ENCODE measurements around the gene ACTR3. TPM values are rescaled to one million over a fixed set of nuclear protein-coding genes. Genes with fewer than 3 reads are reported as not detected.

The ACTR3 gene
- total RNA-seq, 1 experiment from 2014 or later, result 169 TPM

DNA sequence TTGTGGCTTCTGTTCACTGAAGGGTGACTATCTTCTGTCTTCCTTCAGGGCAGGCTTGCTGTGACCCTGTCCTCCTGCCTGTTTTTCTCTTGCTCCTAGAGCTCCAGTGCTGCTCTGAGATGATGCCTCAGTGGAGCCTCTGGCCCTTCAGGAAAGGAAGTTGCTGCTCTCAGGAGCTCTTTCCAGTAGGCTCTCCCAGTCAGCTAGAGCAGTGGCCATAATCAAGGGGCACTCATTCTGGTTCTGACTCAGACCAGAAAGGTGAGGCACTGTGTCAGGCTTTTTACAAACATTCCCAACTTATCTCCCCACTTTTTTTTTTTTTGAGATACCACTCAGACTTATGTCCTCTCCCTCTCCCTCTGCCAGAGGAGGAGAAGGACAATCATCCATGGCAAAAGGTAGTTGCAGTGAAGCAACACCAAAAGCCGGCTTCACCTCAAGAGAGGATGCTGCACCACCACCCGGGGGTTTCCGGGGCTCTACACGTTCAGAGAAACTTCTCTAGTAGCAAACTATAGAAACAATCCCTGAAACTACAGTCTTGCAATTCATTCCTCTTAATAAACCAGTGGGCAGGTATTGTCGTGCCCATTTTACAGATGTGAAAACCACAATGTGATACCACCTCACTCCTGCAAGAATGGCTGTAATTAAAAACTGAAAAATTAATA is 115.4 kb downstream of the ACTR3 start:
- Mint-ChIP-seq H3K9me3 (peaks cover 58% of the 10 kb centered on the region), H3K27me3 (ENCODE audit: low read depth) (peaks cover 3% of the 10 kb centered on the region; the same call in 1 of the 2 replicates)

More for the DNA sequence above, 115.4 kb downstream of the ACTR3 start:
- ChIA-PET POLR2A (no interaction called here), CTCF (no interaction called here)
- DNase-seq (ENCODE audit: low spot score) (no peak), ATAC-seq (no peak)
- Mint-ChIP-seq H3K4me1 (no peaks in the 10 kb centered on the region), H3K27ac (no peak overlapping the region), H3K4me3 (no peak overlapping the region), H3K36me3 (peaks cover 27% of the 10 kb centered on the region)
- TF ChIP-seq ETV6 (CRISPR knock-in tag; IDR thresholded peaks at IDR 0.05), result no peak
- TF ChIP-seq FOXP1 (CRISPR knock-in tag; IDR thresholded peaks at IDR 0.05; ENCODE audit: borderline replicate concordance), result no peak
- TF ChIP-seq GTF2I (CRISPR knock-in tag; conservative IDR thresholded peaks at IDR 0.05), result no peak
- TF ChIP-seq, protein P1, sequence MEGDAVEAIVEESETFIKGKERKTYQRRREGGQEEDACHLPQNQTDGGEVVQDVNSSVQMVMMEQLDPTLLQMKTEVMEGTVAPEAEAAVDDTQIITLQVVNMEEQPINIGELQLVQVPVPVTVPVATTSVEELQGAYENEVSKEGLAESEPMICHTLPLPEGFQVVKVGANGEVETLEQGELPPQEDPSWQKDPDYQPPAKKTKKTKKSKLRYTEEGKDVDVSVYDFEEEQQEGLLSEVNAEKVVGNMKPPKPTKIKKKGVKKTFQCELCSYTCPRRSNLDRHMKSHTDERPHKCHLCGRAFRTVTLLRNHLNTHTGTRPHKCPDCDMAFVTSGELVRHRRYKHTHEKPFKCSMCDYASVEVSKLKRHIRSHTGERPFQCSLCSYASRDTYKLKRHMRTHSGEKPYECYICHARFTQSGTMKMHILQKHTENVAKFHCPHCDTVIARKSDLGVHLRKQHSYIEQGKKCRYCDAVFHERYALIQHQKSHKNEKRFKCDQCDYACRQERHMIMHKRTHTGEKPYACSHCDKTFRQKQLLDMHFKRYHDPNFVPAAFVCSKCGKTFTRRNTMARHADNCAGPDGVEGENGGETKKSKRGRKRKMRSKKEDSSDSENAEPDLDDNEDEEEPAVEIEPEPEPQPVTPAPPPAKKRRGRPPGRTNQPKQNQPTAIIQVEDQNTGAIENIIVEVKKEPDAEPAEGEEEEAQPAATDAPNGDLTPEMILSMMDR (IDR thresholded peaks at IDR 0.05), result no peak
- no peak for TF ChIP-seq ZNF425 (CRISPR knock-in tag; conservative IDR thresholded peaks at IDR 0.05)
- TF ChIP-seq, protein P2, sequence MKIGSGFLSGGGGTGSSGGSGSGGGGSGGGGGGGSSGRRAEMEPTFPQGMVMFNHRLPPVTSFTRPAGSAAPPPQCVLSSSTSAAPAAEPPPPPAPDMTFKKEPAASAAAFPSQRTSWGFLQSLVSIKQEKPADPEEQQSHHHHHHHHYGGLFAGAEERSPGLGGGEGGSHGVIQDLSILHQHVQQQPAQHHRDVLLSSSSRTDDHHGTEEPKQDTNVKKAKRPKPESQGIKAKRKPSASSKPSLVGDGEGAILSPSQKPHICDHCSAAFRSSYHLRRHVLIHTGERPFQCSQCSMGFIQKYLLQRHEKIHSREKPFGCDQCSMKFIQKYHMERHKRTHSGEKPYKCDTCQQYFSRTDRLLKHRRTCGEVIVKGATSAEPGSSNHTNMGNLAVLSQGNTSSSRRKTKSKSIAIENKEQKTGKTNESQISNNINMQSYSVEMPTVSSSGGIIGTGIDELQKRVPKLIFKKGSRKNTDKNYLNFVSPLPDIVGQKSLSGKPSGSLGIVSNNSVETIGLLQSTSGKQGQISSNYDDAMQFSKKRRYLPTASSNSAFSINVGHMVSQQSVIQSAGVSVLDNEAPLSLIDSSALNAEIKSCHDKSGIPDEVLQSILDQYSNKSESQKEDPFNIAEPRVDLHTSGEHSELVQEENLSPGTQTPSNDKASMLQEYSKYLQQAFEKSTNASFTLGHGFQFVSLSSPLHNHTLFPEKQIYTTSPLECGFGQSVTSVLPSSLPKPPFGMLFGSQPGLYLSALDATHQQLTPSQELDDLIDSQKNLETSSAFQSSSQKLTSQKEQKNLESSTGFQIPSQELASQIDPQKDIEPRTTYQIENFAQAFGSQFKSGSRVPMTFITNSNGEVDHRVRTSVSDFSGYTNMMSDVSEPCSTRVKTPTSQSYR (CRISPR knock-in tag; IDR thresholded peaks at IDR 0.05), result no peak
- no peak for TF ChIP-seq ZNF317 (CRISPR knock-in tag; IDR thresholded peaks at IDR 0.05; ENCODE audit: borderline replicate concordance, low read depth)
- TF ChIP-seq TEAD1 (CRISPR knock-in tag; IDR thresholded peaks at IDR 0.05), result no peak
- no peak for TF ChIP-seq TCF7 (CRISPR knock-in tag; IDR thresholded peaks at IDR 0.05; ENCODE audit: low read depth)
- TF ChIP-seq ZBTB21 (CRISPR knock-in tag; IDR thresholded peaks at IDR 0.05; ENCODE audit: borderline replicate concordance), result no peak
- TF ChIP-seq STAT6 (CRISPR knock-in tag; conservative IDR thresholded peaks at IDR 0.05; ENCODE audit: low read depth), result no peak
- TF ChIP-seq RORB (CRISPR knock-in tag; IDR thresholded peaks at IDR 0.05), result no peak
- TF ChIP-seq USF2 (CRISPR knock-in tag; IDR thresholded peaks at IDR 0.05), result no peak
- TF ChIP-seq ZNF532 (CRISPR knock-in tag; IDR thresholded peaks at IDR 0.05; ENCODE audit: borderline replicate concordance), result no peak

Data from WTC11 (cell line).